ENCODE measurements around the gene USP49. TPM values are rescaled to one million over a fixed set of nuclear protein-coding genes. Genes with fewer than 3 reads are reported as not detected.

The USP49 gene
- total RNA-seq = 2.0 and 2.8 TPM in 2 replicates

GRCh38 chr6:41895300-41896233 lies at the start of gene USP49:
Gene USP49 (minus strand): TSS chr6:41895375. CDS start chr6:41806983, 88,392 bp downstream.

GRCh38 chr6:41941280-41942066 lies 46.3 kb upstream of the USP49 start, which contains the start of gene CCND3:
Gene CCND3 (minus strand): TSS chr6:41941808. CDS start chr6:41941649, 159 bp downstream.

GRCh38 chr6:41920921-41921711 lies 25.9 kb upstream of the USP49 start, which contains the start of the genes BYSL and MED20:
Gene BYSL (plus strand): TSS chr6:41921499. CDS start chr6:41921563, 64 bp downstream.
Gene MED20 (minus strand): TSS chr6:41921139. CDS start chr6:41921018, 121 bp downstream.

DNA sequence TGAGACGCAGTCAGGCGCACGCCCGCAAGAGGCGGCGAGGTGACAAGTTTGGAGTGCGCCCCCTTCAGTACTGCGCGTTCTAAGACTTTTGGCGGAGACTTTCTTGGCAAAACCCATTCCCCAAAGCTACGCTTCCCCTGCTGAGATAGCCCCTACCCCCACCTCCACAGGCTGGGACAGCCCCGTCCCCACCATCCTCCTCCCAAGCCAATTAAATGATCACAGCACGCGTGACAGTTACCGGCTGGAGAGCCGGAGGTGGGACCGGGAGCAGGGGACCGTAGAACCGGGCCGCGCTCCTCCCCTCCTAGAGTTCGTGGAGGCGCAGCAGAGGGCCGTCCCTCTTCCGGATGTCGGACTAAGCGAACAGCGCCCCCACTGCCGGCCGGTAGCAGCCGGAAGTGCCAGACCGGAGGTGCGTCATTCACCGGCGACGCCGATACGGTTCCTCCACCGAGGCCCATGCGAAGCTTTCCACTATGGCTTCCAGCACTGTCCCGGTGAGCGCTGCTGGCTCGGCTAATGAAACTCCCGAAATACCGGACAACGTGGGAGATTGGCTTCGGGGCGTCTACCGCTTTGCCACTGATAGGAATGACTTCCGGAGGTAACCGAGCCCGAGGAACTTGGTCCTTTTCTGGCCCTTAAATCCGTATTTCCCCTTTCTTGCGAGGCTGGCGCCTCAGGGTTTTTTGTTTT lies 107.8 kb downstream of the USP49 start, which contains the start of gene TOMM6:
TSS of gene TOMM6 (plus strand) at position 476 of the 699 bp plus-strand sequence. CDS start at position 480, 4 bp downstream.

DNA sequence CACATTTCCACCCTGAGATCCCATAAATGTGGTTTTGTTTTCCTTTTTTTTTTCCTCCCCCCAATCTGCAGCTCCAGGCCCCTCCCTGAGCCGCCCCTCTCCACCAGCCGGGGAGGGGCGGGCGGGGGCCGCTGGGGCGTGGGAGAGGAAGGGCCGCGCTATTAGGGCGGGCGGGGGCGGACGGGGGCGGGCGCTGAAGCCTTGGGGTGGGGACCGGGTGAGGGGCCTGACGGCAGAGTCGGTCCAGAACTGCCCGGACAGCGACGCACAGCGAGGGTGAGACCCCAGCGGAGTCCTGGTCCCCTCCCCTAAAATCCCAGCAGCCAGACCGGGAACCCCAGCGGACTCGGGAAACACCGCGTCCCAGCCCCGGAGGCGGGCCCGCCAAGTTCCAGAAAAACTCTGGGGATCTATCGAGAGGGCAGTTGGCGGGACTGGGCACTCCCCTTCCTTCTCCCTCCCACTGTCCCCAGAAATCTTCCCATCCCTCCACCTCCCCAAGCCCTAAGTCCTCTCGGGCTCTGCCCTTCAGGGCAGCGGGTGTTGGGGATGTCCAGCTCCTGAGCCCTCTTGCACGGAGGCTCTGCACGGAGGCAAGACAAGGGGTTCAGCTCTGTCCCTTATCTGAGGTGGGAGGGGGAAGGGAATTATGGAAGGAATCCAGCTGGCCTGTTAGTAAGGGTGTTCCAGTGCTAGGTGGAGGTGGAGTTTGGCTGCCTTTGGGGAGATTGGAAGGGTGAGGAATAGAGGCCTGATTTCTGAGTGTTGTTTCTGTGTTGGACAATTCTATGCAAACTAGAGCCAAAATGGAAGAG lies 114.4 kb downstream of the USP49 start, which contains the start of gene PRICKLE4:
TSS of gene PRICKLE4 (plus strand) at position 232 of the 815 bp plus-strand sequence. CDS start 2,692 bp downstream, outside the sequence.

GRCh38 chr6:41779788-41780550 lies 115.2 kb downstream of the USP49 start, which contains the start of gene FRS3:
Gene FRS3 (minus strand): TSS chr6:41779900. CDS start chr6:41776987, 2,913 bp downstream.

GRCh38 chr6:41747256-41748101 lies 147.7 kb downstream of the USP49 start, which contains the start of gene PGC:
Gene PGC (minus strand): TSS chr6:41747397. CDS start chr6:41747334, 63 bp downstream.

Small RNA genes within 50 kb of the gene (small RNA-seq; reads per million reads assigned to genes)
- gene AL365205.2 (ENCODE audit: low replicate concordance) (not detected), gene AL365205.3 (ENCODE audit: low replicate concordance) (not detected), gene RF00019 (ENCODE audit: low replicate concordance) (not detected), gene RF00393 (ENCODE audit: low replicate concordance) (not detected)

Other genes with a start within 250 kb of the USP49 start
- 4.8 and 6.2 TPM in 2 replicates for gene TFEB, start 159.8 kb downstream of the USP49 start, total RNA-seq
- gene PGC, start 148.0 kb downstream of the USP49 start, total RNA-seq = not detected in 2 replicates
- gene FRS3, start 115.5 kb downstream of the USP49 start, total RNA-seq = 1.7 and 2.2 TPM in 2 replicates
- gene PRICKLE4, start 114.6 kb downstream of the USP49 start, total RNA-seq = 0.66 and 0.86 TPM in 2 replicates
- gene TOMM6, start 107.7 kb downstream of the USP49 start, total RNA-seq = 57.3 and 95.8 TPM in 2 replicates
- 27.1 and 35.2 TPM in 2 replicates for gene MED20, start 25.8 kb upstream of the USP49 start, total RNA-seq
- 15.1 and 18.6 TPM in 2 replicates for gene BYSL, start 26.1 kb upstream of the USP49 start, total RNA-seq
- 23.0 and 67.7 TPM in 2 replicates for gene CCND3, start 46.4 kb upstream of the USP49 start, total RNA-seq
- 17.3 and 19.9 TPM in 2 replicates for gene TAF8, start 155.1 kb upstream of the USP49 start, total RNA-seq
- 0.88 and 2.3 TPM in 2 replicates for gene C6orf132, start 247.2 kb upstream of the USP49 start, total RNA-seq

Data from placental pericyte (primary cell).